ENCODE measurements around the gene RBBP8.

Gene RBBP8

GRCh38 chr18:22988208-22988607 is 55.1 kb downstream of the RBBP8 start:
- Histone ChIP-seq H3K27me3 (ENCODE audit: control insufficient read depth in 1 of 2, insufficient read depth in 2 of 2, low read length in 2 of 2) (no peaks in the 10 kb centered on the region), H3K4me1 (ENCODE audit: control insufficient read depth, insufficient read depth, low read length) (no peaks in the 10 kb centered on the region), H3K36me3 (ENCODE audit: control insufficient read depth in 2 of 2, insufficient read depth in 2 of 2, low read length in 2 of 2) (no peaks in the 10 kb centered on the region), H3K27ac (ENCODE audit: low read length) (no peak overlapping the region), H3K9me3 (ENCODE audit: control insufficient read depth in 2 of 2, low read length in 2 of 2) (no peaks in the 10 kb centered on the region), H3K9ac (ENCODE audit: low read length in 2 of 2) (no peak overlapping the region), H3K4me3 (ENCODE audit: low read length in 2 of 2) (no peak overlapping the region)

- H3K9ac ChIP-seq (ENCODE audit: low read length in 2 of 2), result no peak overlapping the region
- H3K36me3 ChIP-seq (ENCODE audit: control insufficient read depth in 2 of 2, insufficient read depth in 2 of 2, low read length in 2 of 2), result peaks cover 2% of the 10 kb centered on the region in 2 donors
- no peaks in the 10 kb centered on the region for H3K9me3 ChIP-seq (ENCODE audit: control insufficient read depth in 2 of 2, low read length in 2 of 2)
- no peak overlapping the region for H3K4me3 ChIP-seq (ENCODE audit: low read length in 2 of 2)
- no peak overlapping the region for H3K27ac ChIP-seq (ENCODE audit: low read length)
- no peaks in the 10 kb centered on the region for H3K27me3 ChIP-seq (ENCODE audit: control insufficient read depth in 1 of 2, insufficient read depth in 2 of 2, low read length in 2 of 2)
- H3K4me1 ChIP-seq (ENCODE audit: control insufficient read depth, insufficient read depth, low read length), result no peaks in the 10 kb centered on the region
Observed at GRCh38 chr18:22998344-22998743, 65.2 kb downstream of the RBBP8 start.

- Histone ChIP-seq H3K9ac (ENCODE audit: low read length in 2 of 2) (no peak overlapping the region), H3K36me3 (ENCODE audit: control insufficient read depth in 2 of 2, insufficient read depth in 2 of 2, low read length in 2 of 2) (peaks cover 0 to 2% of the 10 kb centered on the region in 2 donors), H3K9me3 (ENCODE audit: control insufficient read depth in 2 of 2, low read length in 2 of 2) (no peaks in the 10 kb centered on the region)
Observed at GRCh38 chr18:22999212-22999611, 66.1 kb downstream of the RBBP8 start.

GRCh38 chr18:22999647-23000046 is 66.5 kb downstream of the RBBP8 start:
- no peak overlapping the region for H3K27ac ChIP-seq (ENCODE audit: low read length)
- no peaks in the 10 kb centered on the region for H3K4me1 ChIP-seq (ENCODE audit: control insufficient read depth, insufficient read depth, low read length)
- H3K9ac ChIP-seq (ENCODE audit: low read length in 2 of 2), result no peak overlapping the region
- no peaks in the 10 kb centered on the region for H3K9me3 ChIP-seq (ENCODE audit: control insufficient read depth in 2 of 2, low read length in 2 of 2)
- H3K4me3 ChIP-seq (ENCODE audit: low read length in 2 of 2), result no peak overlapping the region
- no peaks in the 10 kb centered on the region for H3K27me3 ChIP-seq (ENCODE audit: control insufficient read depth in 1 of 2, insufficient read depth in 2 of 2, low read length in 2 of 2)
- H3K36me3 ChIP-seq (ENCODE audit: control insufficient read depth in 2 of 2, insufficient read depth in 2 of 2, low read length in 2 of 2), result peaks cover 0 to 2% of the 10 kb centered on the region in 2 donors

More at GRCh38 chr18:22999212-22999611, 66.1 kb downstream of the RBBP8 start:
- Histone ChIP-seq H3K4me3 (ENCODE audit: low read length in 2 of 2) (no peak overlapping the region), H3K27ac (ENCODE audit: low read length) (no peak overlapping the region), H3K27me3 (ENCODE audit: control insufficient read depth in 1 of 2, insufficient read depth in 2 of 2, low read length in 2 of 2) (no peaks in the 10 kb centered on the region), H3K4me1 (ENCODE audit: control insufficient read depth, insufficient read depth, low read length) (no peaks in the 10 kb centered on the region)

GRCh38 chr18:23003289-23003688 is 70.2 kb downstream of the RBBP8 start:
- no peaks in the 10 kb centered on the region for H3K9me3 ChIP-seq (ENCODE audit: control insufficient read depth in 2 of 2, low read length in 2 of 2)
- no peaks in the 10 kb centered on the region for H3K4me1 ChIP-seq (ENCODE audit: control insufficient read depth, insufficient read depth, low read length)
- H3K27me3 ChIP-seq (ENCODE audit: control insufficient read depth in 1 of 2, insufficient read depth in 2 of 2, low read length in 2 of 2), result no peaks in the 10 kb centered on the region
- peaks cover 0 to under 1% of the 10 kb centered on the region in 2 donors for H3K36me3 ChIP-seq (ENCODE audit: control insufficient read depth in 2 of 2, insufficient read depth in 2 of 2, low read length in 2 of 2)
- no peak overlapping the region for H3K9ac ChIP-seq (ENCODE audit: low read length in 2 of 2)
- H3K4me3 ChIP-seq (ENCODE audit: low read length in 2 of 2), result no peak overlapping the region
- H3K27ac ChIP-seq (ENCODE audit: low read length), result no peak overlapping the region

GRCh38 chr18:23012249-23012648 is 79.1 kb downstream of the RBBP8 start:
- Histone ChIP-seq H3K4me1 (ENCODE audit: control insufficient read depth, insufficient read depth, low read length) (no peaks in the 10 kb centered on the region), H3K4me3 (ENCODE audit: low read length in 2 of 2) (no peak overlapping the region), H3K9me3 (ENCODE audit: control insufficient read depth in 2 of 2, low read length in 2 of 2) (no peaks in the 10 kb centered on the region), H3K9ac (ENCODE audit: low read length in 2 of 2) (no peak overlapping the region), H3K27me3 (ENCODE audit: control insufficient read depth in 1 of 2, insufficient read depth in 2 of 2, low read length in 2 of 2) (no peaks in the 10 kb centered on the region), H3K27ac (ENCODE audit: low read length) (no peak overlapping the region), H3K36me3 (ENCODE audit: control insufficient read depth in 2 of 2, insufficient read depth in 2 of 2, low read length in 2 of 2) (no peaks in the 10 kb centered on the region)

GRCh38 chr18:23020555-23021294 is 87.6 kb downstream of the RBBP8 start:
- Histone ChIP-seq H3K36me3 (ENCODE audit: control insufficient read depth in 2 of 2, insufficient read depth in 2 of 2, low read length in 2 of 2) (no peaks in the 10 kb centered on the region), H3K4me1 (ENCODE audit: control insufficient read depth, insufficient read depth, low read length) (no peaks in the 10 kb centered on the region), H3K4me3 (ENCODE audit: low read length in 2 of 2) (no peak overlapping the region), H3K9ac (ENCODE audit: low read length in 2 of 2) (no peak overlapping the region), H3K27me3 (ENCODE audit: control insufficient read depth in 1 of 2, insufficient read depth in 2 of 2, low read length in 2 of 2) (no peaks in the 10 kb centered on the region), H3K27ac (ENCODE audit: low read length) (no peak overlapping the region), H3K9me3 (ENCODE audit: control insufficient read depth in 2 of 2, low read length in 2 of 2) (no peaks in the 10 kb centered on the region)

- Histone ChIP-seq H3K9ac (ENCODE audit: low read length in 2 of 2) (no peak overlapping the region), H3K27me3 (ENCODE audit: control insufficient read depth in 1 of 2, insufficient read depth in 2 of 2, low read length in 2 of 2) (no peaks in the 10 kb centered on the region), H3K36me3 (ENCODE audit: control insufficient read depth in 2 of 2, insufficient read depth in 2 of 2, low read length in 2 of 2) (no peaks in the 10 kb centered on the region)
Observed at GRCh38 chr18:23021623-23022022, 88.5 kb downstream of the RBBP8 start.

GRCh38 chr18:23032030-23032582 is 99.0 kb downstream of the RBBP8 start:
- Histone ChIP-seq H3K9me3 (ENCODE audit: control insufficient read depth in 2 of 2, low read length in 2 of 2) (no peaks in the 10 kb centered on the region), H3K27me3 (ENCODE audit: control insufficient read depth in 1 of 2, insufficient read depth in 2 of 2, low read length in 2 of 2) (no peaks in the 10 kb centered on the region), H3K9ac (ENCODE audit: low read length in 2 of 2) (no peak overlapping the region), H3K27ac (ENCODE audit: low read length) (no peak overlapping the region), H3K36me3 (ENCODE audit: control insufficient read depth in 2 of 2, insufficient read depth in 2 of 2, low read length in 2 of 2) (no peaks in the 10 kb centered on the region), H3K4me3 (ENCODE audit: low read length in 2 of 2) (no peak overlapping the region), H3K4me1 (ENCODE audit: control insufficient read depth, insufficient read depth, low read length) (no peaks in the 10 kb centered on the region)

More at GRCh38 chr18:23021623-23022022, 88.5 kb downstream of the RBBP8 start:
- H3K4me3 ChIP-seq (ENCODE audit: low read length in 2 of 2), result no peak overlapping the region
- H3K9me3 ChIP-seq (ENCODE audit: control insufficient read depth in 2 of 2, low read length in 2 of 2), result no peaks in the 10 kb centered on the region
- H3K27ac ChIP-seq (ENCODE audit: low read length), result no peak overlapping the region
- H3K4me1 ChIP-seq (ENCODE audit: control insufficient read depth, insufficient read depth, low read length), result no peaks in the 10 kb centered on the region

GRCh38 chr18:23033056-23033455 is 99.9 kb downstream of the RBBP8 start:
- Histone ChIP-seq H3K27ac (ENCODE audit: low read length) (no peak overlapping the region), H3K4me1 (ENCODE audit: control insufficient read depth, insufficient read depth, low read length) (no peaks in the 10 kb centered on the region), H3K36me3 (ENCODE audit: control insufficient read depth in 2 of 2, insufficient read depth in 2 of 2, low read length in 2 of 2) (no peaks in the 10 kb centered on the region), H3K4me3 (ENCODE audit: low read length in 2 of 2) (no peak overlapping the region), H3K27me3 (ENCODE audit: control insufficient read depth in 1 of 2, insufficient read depth in 2 of 2, low read length in 2 of 2) (no peaks in the 10 kb centered on the region), H3K9ac (ENCODE audit: low read length in 2 of 2) (no peak overlapping the region), H3K9me3 (ENCODE audit: control insufficient read depth in 2 of 2, low read length in 2 of 2) (no peaks in the 10 kb centered on the region)

GRCh38 chr18:23036660-23037201 is 103.6 kb downstream of the RBBP8 start:
- Histone ChIP-seq H3K9ac (ENCODE audit: low read length in 2 of 2) (no peak overlapping the region), H3K4me1 (ENCODE audit: control insufficient read depth, insufficient read depth, low read length) (no peaks in the 10 kb centered on the region), H3K27me3 (ENCODE audit: control insufficient read depth in 1 of 2, insufficient read depth in 2 of 2, low read length in 2 of 2) (no peaks in the 10 kb centered on the region), H3K9me3 (ENCODE audit: control insufficient read depth in 2 of 2, low read length in 2 of 2) (no peaks in the 10 kb centered on the region), H3K36me3 (ENCODE audit: control insufficient read depth in 2 of 2, insufficient read depth in 2 of 2, low read length in 2 of 2) (no peaks in the 10 kb centered on the region), H3K27ac (ENCODE audit: low read length) (no peak overlapping the region), H3K4me3 (ENCODE audit: low read length in 2 of 2) (no peak overlapping the region)

All from stomach smooth muscle (tissue), 2 donors.